ENCODE results near the gene TECTB. TPM values are rescaled to one million over a fixed set of nuclear protein-coding genes. Genes with fewer than 3 reads are reported as not detected.

TECTB gene
- total RNA-seq = not detected

DNA sequence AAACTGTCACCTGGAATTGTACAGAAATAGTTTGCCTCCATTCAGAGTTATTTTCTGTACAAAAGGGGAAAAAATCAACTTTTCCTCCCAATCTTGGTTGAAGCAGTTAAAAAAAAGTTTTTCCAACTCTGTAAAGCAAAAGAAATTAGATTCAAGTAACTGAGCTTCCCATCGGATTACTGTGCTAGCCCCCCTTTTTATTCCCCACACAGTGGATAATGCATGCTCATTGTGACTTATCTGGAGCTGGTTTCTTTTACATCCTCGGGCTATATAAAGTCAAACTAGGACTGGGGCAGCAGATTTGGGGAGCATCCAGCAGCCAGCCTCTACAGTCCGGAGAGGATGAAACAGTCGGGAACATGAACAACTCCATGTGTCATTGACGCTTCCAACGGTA is at the start of gene TECTB:
Gene TECTB, plus strand, starts transcription at position 301 of the 400 bp plus-strand sequence. CDS start 335 bp downstream, outside the sequence.
- TF ChIP-seq CTCF (IDR thresholded peaks at IDR 0.05) (no peak), POLR2AphosphoS5 (IDR thresholded peaks at IDR 0.05) (no peak), POLR2A (IDR thresholded peaks at IDR 0.05) (no peak)
- intact Hi-C loops (cut with DNase I) = no loop called here
- WGBS = 71% methylated on average over 6 of the region's 6 CpGs
- Histone ChIP-seq H3K27me3 (replicated peaks; ENCODE audit: insufficient read depth) (no peaks in the 10 kb centered on the region), H3K4me1 (replicated peaks) (no peaks in the 10 kb centered on the region), H3K27ac (no peak within 1 kb of the TSS), H3K4me3 (no peak within 1 kb of the TSS), H3K9me3 (no peaks in the 10 kb centered on the region), H3K36me3 (no peaks in the 10 kb centered on the region)
- no peak for DNase-seq (ENCODE audit: low spot score)

GRCh38 chr10:112235141-112235540 is 48.1 kb upstream of the TECTB start:
- TF ChIP-seq POLR2A (IDR thresholded peaks at IDR 0.05) = no peak
- no peak for TF ChIP-seq POLR2AphosphoS5 (IDR thresholded peaks at IDR 0.05)
- no peak for TF ChIP-seq CTCF (IDR thresholded peaks at IDR 0.05)
- intact Hi-C loops (cut with DNase I) = no loop called here
- H3K4me3 ChIP-seq = no peak overlapping the region
- no peaks in the 10 kb centered on the region for H3K9me3 ChIP-seq
- H3K27me3 ChIP-seq (replicated peaks; ENCODE audit: insufficient read depth) = no peaks in the 10 kb centered on the region
- H3K4me1 ChIP-seq (replicated peaks) = no peaks in the 10 kb centered on the region
- WGBS = 85% methylated on average over 7 of the region's 7 CpGs
- H3K27ac ChIP-seq = no peak overlapping the region
- no peak for DNase-seq (ENCODE audit: low spot score)
- no peaks in the 10 kb centered on the region for H3K36me3 ChIP-seq

DNA sequence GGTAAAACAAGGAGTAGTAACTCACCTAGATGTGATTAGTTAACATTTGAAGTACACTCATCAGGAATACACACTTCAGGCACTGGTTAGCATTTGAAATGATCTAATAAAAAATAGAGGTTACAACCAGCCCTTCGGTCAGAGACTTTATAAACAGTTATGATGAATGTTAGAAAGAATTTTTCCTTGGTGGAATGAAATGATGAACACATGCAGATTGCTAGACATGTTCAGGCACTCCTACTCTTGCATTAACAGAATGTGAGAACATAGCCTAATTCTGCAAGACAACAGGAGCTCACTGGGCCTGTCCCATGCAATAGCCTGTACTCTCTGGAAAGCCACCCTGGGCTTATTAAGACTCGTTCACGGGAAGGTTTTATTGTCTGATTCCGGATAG is 47.3 kb upstream of the TECTB start:
- no peak overlapping the region for H3K27ac ChIP-seq
- TF ChIP-seq CTCF (IDR thresholded peaks at IDR 0.05) = no peak
- no peak for TF ChIP-seq POLR2AphosphoS5 (IDR thresholded peaks at IDR 0.05)
- no peak for TF ChIP-seq POLR2A (IDR thresholded peaks at IDR 0.05)
- H3K4me1 ChIP-seq (replicated peaks) = no peaks in the 10 kb centered on the region
- intact Hi-C loops (cut with DNase I) = no loop called here
- H3K4me3 ChIP-seq = no peak overlapping the region
- no peak for DNase-seq (ENCODE audit: low spot score)
- 34% methylated on average over 4 of the region's 4 CpGs for WGBS
- no peaks in the 10 kb centered on the region for H3K36me3 ChIP-seq
- H3K27me3 ChIP-seq (replicated peaks; ENCODE audit: insufficient read depth) = no peaks in the 10 kb centered on the region
- H3K9me3 ChIP-seq = no peaks in the 10 kb centered on the region

DNA sequence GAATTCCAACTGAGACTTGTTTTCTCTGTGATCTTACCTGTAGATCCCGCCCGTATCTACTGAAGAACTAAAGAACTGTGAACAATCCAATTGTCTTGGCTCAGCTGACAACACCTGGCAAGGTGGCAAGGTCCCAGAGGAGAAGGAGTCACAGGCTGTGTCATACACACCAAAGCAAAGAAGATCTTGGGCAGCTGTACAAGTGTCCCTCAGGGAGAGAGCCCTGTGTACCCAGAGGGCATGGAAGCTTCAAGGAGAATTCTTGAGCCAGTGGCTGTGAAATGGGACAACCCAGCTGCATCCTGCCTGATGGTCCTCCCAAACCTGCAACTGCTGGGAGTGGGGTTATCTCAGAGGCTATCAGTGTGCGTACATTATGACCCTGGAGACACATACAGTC is 46.7 kb upstream of the TECTB start:
- intact Hi-C loops (cut with DNase I) = no loop called here

More for the DNA sequence above, 46.7 kb upstream of the TECTB start:
- H3K36me3 ChIP-seq = no peaks in the 10 kb centered on the region
- no peak overlapping the region for H3K4me3 ChIP-seq
- H3K4me1 ChIP-seq (replicated peaks) = no peaks in the 10 kb centered on the region
- no peaks in the 10 kb centered on the region for H3K27me3 ChIP-seq (replicated peaks; ENCODE audit: insufficient read depth)
- DNase-seq (ENCODE audit: low spot score) = no peak
- no peak overlapping the region for H3K27ac ChIP-seq
- no peaks in the 10 kb centered on the region for H3K9me3 ChIP-seq
- WGBS = 74% methylated on average over 3 of the region's 3 CpGs
- no peak for TF ChIP-seq POLR2A (IDR thresholded peaks at IDR 0.05)
- no peak for TF ChIP-seq CTCF (IDR thresholded peaks at IDR 0.05)
- no peak for TF ChIP-seq POLR2AphosphoS5 (IDR thresholded peaks at IDR 0.05)
